NT2/D1 (cell line): ENCODE measurements around the gene TLR10.
"Not testable (repeated sequence)": the region's sequence is repeated elsewhere in the genome, so short reads cannot be mapped to it uniquely, and the experiment has no call there.

Experiments
- DNase-seq: peaks from one replicate; pipeline ENCODE4 v3.0.0-alpha.2; 2011; ENCODE audit warnings: low read depth, low spot score
- H3K27me3 ChIP-seq: 2 replicates; pipeline ENCODE4 v1.6.0; 2011; ENCODE audit warnings: mild to moderate bottlenecking; ENCODE audit not compliant: insufficient read length, insufficient read depth
- H3K36me3 ChIP-seq: 2 replicates; pipeline ENCODE4 v1.6.1; 2011; ENCODE audit warnings: mild to moderate bottlenecking, low read length, mixed read lengths; ENCODE audit not compliant: insufficient read depth, insufficient read length
- H3K4me1 ChIP-seq: 2 replicates; pipeline ENCODE4 v1.5.1; 2011; ENCODE audit not compliant: insufficient read depth, insufficient read length
- H3K4me3 ChIP-seq: 2 replicates; pipeline ENCODE4 v1.5.1; 2011; ENCODE audit warnings: low read depth; ENCODE audit not compliant: insufficient read length
- H3K9ac ChIP-seq: 2 replicates; pipeline ENCODE4 v1.6.0; 2011; ENCODE audit warnings: low read depth; ENCODE audit not compliant: insufficient read length
- H3K9me3 ChIP-seq: 2 replicates; pipeline ENCODE4 v1.5.1; 2011; ENCODE audit warnings: mild to moderate bottlenecking, low read length; ENCODE audit not compliant: insufficient read depth
- SUZ12 ChIP-seq: IDR thresholded peaks from 2 replicates; pipeline ENCODE4 v1.6.1; 2011; ENCODE audit not compliant: insufficient read length, insufficient read depth; ENCODE audit errors: extremely low read depth
- YY1 ChIP-seq: IDR thresholded peaks from 2 replicates; pipeline ENCODE4 v1.6.1; 2011; ENCODE audit not compliant: insufficient read length, insufficient read depth
- ZNF274 ChIP-seq: IDR thresholded peaks from 2 replicates; pipeline ENCODE4 v1.6.1; 2011; ENCODE audit warnings: mild to moderate bottlenecking, low read depth, low read length

TLR10 gene

GRCh38 chr4:38821739-38822138 lies 38.9 kb upstream of the TLR10 start:
- no peak for TF ChIP-seq SUZ12
- TF ChIP-seq ZNF274: no peak
- no peak for TF ChIP-seq YY1
- Histone ChIP-seq H3K9ac (no peak overlapping the region), H3K9me3 (peaks cover 6% of the 10 kb centered on the region), H3K4me1 (no peaks in the 10 kb centered on the region), H3K4me3 (no peak overlapping the region), H3K36me3 (no peaks in the 10 kb centered on the region), H3K27me3 (no peaks in the 10 kb centered on the region)
- DNase-seq: no peak

- H3K4me1 ChIP-seq: no peaks in the 10 kb centered on the region
- H3K9me3 ChIP-seq: peaks cover 8% of the 10 kb centered on the region
- H3K36me3 ChIP-seq: no peaks in the 10 kb centered on the region
- TF ChIP-seq SUZ12 (no peak), YY1 (no peak), ZNF274 (no peak)
- no peaks in the 10 kb centered on the region for H3K27me3 ChIP-seq
- DNase-seq: no peak
- no peak overlapping the region for H3K9ac ChIP-seq
- no peak overlapping the region for H3K4me3 ChIP-seq
Measured at GRCh38 chr4:38820329-38821061, 37.7 kb upstream of the TLR10 start.

GRCh38 chr4:38819569-38819968 lies 36.8 kb upstream of the TLR10 start:
- Histone ChIP-seq H3K36me3 (no peaks in the 10 kb centered on the region), H3K9ac (no peak overlapping the region), H3K4me3 (no peak overlapping the region), H3K4me1 (no peaks in the 10 kb centered on the region), H3K27me3 (no peaks in the 10 kb centered on the region), H3K9me3 (peaks cover 14% of the 10 kb centered on the region)
- no peak for DNase-seq
- TF ChIP-seq ZNF274 (no peak), YY1 (no peak), SUZ12 (no peak)

DNA sequence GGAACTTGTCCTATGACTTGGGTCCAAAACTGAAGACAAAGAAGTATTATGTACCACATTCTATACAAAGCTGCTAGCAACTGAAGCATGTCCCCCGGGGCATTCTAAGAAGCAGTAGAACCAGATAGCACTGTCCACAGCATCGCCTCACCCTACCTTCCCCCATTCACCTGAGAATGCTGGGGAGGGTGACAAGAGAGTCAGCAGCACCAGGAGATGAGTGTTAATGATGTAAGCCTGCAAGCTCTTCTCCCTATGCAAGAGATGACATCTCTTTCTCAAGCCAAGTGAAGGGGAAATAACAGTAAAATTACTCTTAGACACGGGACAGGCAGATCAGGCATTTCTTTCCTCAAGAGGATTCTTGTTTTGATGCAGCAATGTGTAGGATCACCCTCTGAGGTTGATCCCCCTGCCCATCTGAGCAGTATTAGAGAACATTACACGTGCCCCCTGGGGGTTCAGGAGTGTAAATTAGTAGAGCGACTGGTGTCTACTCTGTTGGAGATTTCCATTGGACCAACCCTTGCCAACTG lies 35.7 kb upstream of the TLR10 start:
- TF ChIP-seq YY1 (no peak), ZNF274 (no peak), SUZ12 (no peak)
- peaks cover 14% of the 10 kb centered on the region for H3K9me3 ChIP-seq
- DNase-seq: no peak
- no peak overlapping the region for H3K4me3 ChIP-seq
- no peaks in the 10 kb centered on the region for H3K4me1 ChIP-seq
- H3K9ac ChIP-seq: no peak overlapping the region
- no peaks in the 10 kb centered on the region for H3K36me3 ChIP-seq
- no peaks in the 10 kb centered on the region for H3K27me3 ChIP-seq

DNA sequence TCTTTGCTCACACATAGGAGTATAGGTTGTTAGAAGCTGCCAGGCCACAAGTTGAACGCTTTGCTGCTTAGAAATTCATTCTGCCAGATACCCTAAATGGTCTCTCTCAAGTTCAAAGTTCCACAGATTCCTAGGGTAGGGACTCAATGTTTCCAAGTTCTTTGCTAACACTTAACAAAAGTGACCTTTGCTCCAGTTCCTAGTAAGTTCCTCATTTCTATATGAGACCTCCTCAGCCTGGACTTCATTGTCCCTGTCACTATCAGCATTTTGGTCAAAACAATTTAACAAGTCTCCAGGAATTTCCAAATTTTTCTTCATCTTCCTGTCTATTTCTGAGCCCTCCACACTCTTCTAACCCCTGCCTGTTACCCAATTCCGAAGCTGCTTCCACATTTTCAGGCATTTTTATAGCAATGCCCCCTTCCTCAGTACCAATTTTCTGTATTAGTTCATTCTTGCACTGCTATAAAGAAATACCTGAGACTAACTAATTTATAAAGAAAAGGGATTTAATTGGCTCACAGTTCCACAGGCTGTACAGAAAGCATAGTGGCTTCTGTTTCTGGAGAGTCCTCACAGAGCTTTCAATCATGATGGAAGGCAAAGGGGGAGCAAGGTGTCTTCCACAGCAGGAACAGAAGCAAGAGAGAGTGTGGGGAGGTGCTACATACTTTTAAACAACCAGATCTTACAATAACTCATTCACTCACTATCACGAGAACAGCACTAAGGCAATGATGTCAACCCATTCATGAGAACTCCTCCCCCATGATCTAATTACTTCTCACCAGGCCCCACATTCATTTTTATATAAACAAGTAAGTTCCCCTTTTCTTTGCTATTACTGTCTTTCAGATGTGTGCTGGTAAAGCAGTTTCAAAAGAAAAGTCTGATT lies 33.3 kb upstream of the TLR10 start:
- H3K9ac ChIP-seq: no peak overlapping the region
- TF ChIP-seq ZNF274: no peak
- TF ChIP-seq SUZ12: no peak
- TF ChIP-seq YY1: no peak
- H3K4me3 ChIP-seq: no peak overlapping the region
- DNase-seq: no peak
- H3K4me1 ChIP-seq: no peaks in the 10 kb centered on the region
- no peaks in the 10 kb centered on the region for H3K27me3 ChIP-seq
- peaks cover 8% of the 10 kb centered on the region; the same call in 1 of the 2 replicates for H3K9me3 ChIP-seq
- H3K36me3 ChIP-seq: no peaks in the 10 kb centered on the region

GRCh38 chr4:38814386-38814785 lies 31.6 kb upstream of the TLR10 start:
- DNase-seq: no peak
- Histone ChIP-seq H3K27me3 (no peaks in the 10 kb centered on the region), H3K9ac (no peak overlapping the region)

GRCh38 chr4:38811297-38811696 lies 28.5 kb upstream of the TLR10 start:
- peaks cover 8% of the 10 kb centered on the region; the same call in 1 of the 2 replicates for H3K9me3 ChIP-seq
- no peaks in the 10 kb centered on the region for H3K36me3 ChIP-seq
- H3K27me3 ChIP-seq: no peaks in the 10 kb centered on the region
- DNase-seq: no peak
- H3K4me1 ChIP-seq: no peaks in the 10 kb centered on the region
- H3K4me3 ChIP-seq: no peak overlapping the region
- H3K9ac ChIP-seq: no peak overlapping the region
- TF ChIP-seq YY1 (no peak), ZNF274 (no peak)

More at GRCh38 chr4:38814386-38814785, 31.6 kb upstream of the TLR10 start:
- H3K9me3 ChIP-seq: peaks cover 8% of the 10 kb centered on the region; the same call in 1 of the 2 replicates
- H3K4me1 ChIP-seq: no peaks in the 10 kb centered on the region
- no peak for TF ChIP-seq YY1
- no peak for TF ChIP-seq SUZ12
- TF ChIP-seq ZNF274: no peak
- no peaks in the 10 kb centered on the region for H3K36me3 ChIP-seq
- no peak overlapping the region for H3K4me3 ChIP-seq

DNA sequence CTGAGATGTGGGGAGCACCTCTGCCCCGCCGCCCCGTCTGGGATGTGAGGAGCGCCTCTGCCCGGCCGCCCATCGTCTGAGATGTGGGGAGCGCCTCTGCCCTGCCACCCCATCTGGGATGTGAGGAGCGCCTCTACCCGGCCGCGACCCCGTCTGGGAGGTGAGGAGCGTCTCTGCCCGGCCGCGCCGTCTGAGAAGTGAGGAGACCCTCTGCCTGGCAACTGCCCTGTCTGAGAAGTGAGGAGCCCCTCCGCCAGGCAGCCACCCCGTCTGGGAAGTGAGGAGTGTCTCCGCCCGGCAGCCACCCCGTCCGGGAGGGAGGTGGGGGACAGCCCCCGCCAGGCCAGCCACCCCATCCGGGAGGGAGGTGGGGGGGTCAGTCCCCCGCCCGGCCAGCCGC lies 24.7 kb upstream of the TLR10 start:
- not testable (repeated sequence) for H3K4me3 ChIP-seq, H3K4me1 ChIP-seq, DNase-seq, H3K36me3 ChIP-seq, H3K9me3 ChIP-seq, H3K9ac ChIP-seq, H3K27me3 ChIP-seq

DNA sequence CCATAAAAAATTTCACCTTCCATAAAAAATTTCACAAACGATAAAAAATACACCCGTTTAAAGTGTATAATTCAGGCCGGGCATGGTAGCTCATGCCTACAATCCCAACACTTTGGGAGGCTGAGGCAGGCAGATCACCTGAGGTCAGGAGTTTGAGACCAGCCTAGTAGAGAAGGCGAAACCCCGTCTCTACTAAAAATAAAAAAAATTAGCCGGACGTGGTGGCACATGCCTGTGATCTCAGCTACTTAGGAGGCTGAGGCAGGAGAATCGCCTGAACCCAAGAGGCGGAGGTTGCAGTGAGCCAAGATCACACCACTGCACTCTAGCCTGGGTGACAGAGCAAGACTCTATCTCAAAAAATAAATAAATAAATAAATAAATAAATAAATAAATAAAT lies 23.5 kb upstream of the TLR10 start:
- not testable (repeated sequence) for H3K9ac ChIP-seq, H3K27me3 ChIP-seq, DNase-seq, H3K4me3 ChIP-seq, H3K9me3 ChIP-seq, H3K4me1 ChIP-seq, H3K36me3 ChIP-seq
